A673 (cell line): ENCODE data around the gene MBTPS1. TPM values are rescaled to one million over a fixed set of nuclear protein-coding genes. Genes with fewer than 3 reads are reported as not detected.

Experiments used
- BruUV-seq: library from RNA; stranded (reverse); fragments of 400-500 nt; replicated peaks from 2 replicates; lab custom pipeline; 2021; lab: Mats Ljungman, UMichigan
- CTCF ChIA-PET: fragments of 300-600 bp; sonication (Branson Sonifier 250); formaldehyde crosslinking; loops from one replicate; lab custom pipeline; 2022; ENCODE audit warnings: antibody characterized with exemption; lab: Charles Lee
- POLR2A ChIA-PET: fragments of 300-600 bp; sonication (Branson Sonifier 250); formaldehyde crosslinking; loops from one replicate; lab custom pipeline; 2022; ENCODE audit warnings: antibody characterized with exemption; ENCODE audit not compliant: low non-redundant PET; lab: Charles Lee
- DNase-seq: peaks from one replicate; pipeline ENCODE4 v3.0.0-alpha.2; 2015; ENCODE audit warnings: low spot score
- H3K27ac ChIP-seq: fragments of 200-600 bp; sonication (generic); 2 replicates; pipeline ENCODE4 v1.5.1; 2016; ENCODE audit warnings: mixed run types, low read depth, mild to moderate bottlenecking, mixed read lengths, antibody characterized with exemption, low read length; ENCODE audit not compliant: poor library complexity, severe bottlenecking
- H3K27me3 ChIP-seq: fragments of 200-600 bp; sonication (generic); replicated peaks from 2 replicates; pipeline ENCODE4 v1.6.1; 2017; ENCODE audit warnings: mixed run types, low read depth, mild to moderate bottlenecking, mixed read lengths, antibody characterized with exemption, low read length; ENCODE audit not compliant: insufficient read depth, poor library complexity
- H3K36me3 ChIP-seq: fragments of 200-600 bp; sonication (generic); 2 replicates; pipeline ENCODE4 v1.6.1; 2016; ENCODE audit warnings: mixed run types, mild to moderate bottlenecking, mixed read lengths, antibody characterized with exemption, low read length; ENCODE audit not compliant: insufficient read depth, poor library complexity, severe bottlenecking
- H3K4me1 ChIP-seq: fragments of 200-600 bp; sonication (generic); 2 replicates; pipeline ENCODE4 v1.6.1; 2017; ENCODE audit warnings: mixed run types, mild to moderate bottlenecking, mixed read lengths, antibody characterized with exemption, low read length; ENCODE audit not compliant: insufficient read depth, poor library complexity, severe bottlenecking
- H3K4me3 ChIP-seq: fragments of 200-600 bp; sonication (generic); 2 replicates; pipeline ENCODE4 v1.5.1; 2016; ENCODE audit warnings: low read depth, mixed run types, mild to moderate bottlenecking, mixed read lengths, low read length; ENCODE audit not compliant: poor library complexity, severe bottlenecking
- H3K9me3 ChIP-seq: fragments of 200-600 bp; sonication (generic); 2 replicates; pipeline ENCODE4 v1.6.1; 2016; ENCODE audit warnings: mixed run types, low read depth, mild to moderate bottlenecking, mixed read lengths, antibody characterized with exemption, low read length; ENCODE audit not compliant: poor library complexity, severe bottlenecking
- CTCF ChIP-seq: fragments of 300-800, 200-600 bp; sonication (generic); conservative IDR thresholded peaks from 2 replicates; pipeline ENCODE4 v1.5.1; 2017; ENCODE audit warnings: low read depth, mild to moderate bottlenecking, antibody characterized with exemption, low read length, moderate library complexity, mixed read lengths
- EZH2 ChIP-seq: fragments of 200-600 bp; sonication (generic); IDR thresholded peaks from 2 replicates; pipeline ENCODE4 v1.6.1; 2017; ENCODE audit warnings: borderline replicate concordance, low read depth, mild to moderate bottlenecking, mixed read lengths, antibody characterized with exemption, low read length; ENCODE audit not compliant: poor library complexity, severe bottlenecking
- intact Hi-C: fragments of 100-400 bp; cut with micrococcal nuclease; formaldehyde crosslinking; loops from one replicate; pipeline ENCODE4 v1.10.0; 2022; ENCODE audit not compliant: unreplicated experiment
- total RNA-seq: library from RNA; stranded (reverse); gene quantifications from 2 replicates; pipeline ENCODE4 v1.2.3, GENCODE V29; 2021

The MBTPS1 gene
- total RNA-seq, 1 experiment from 2014 or later, result 82.0 TPM

GRCh38 chr16:84156342-84156784 is 39.6 kb upstream of the MBTPS1 start:
- POLR2A ChIA-PET, result interaction anchor here (0.6 kb wide), 1 partner anchor 8 kb away, joined by 4 read pairs; no protein-coding TSS in a partner anchor
- no TSS peak for BruUV-seq
- Histone ChIP-seq H3K27ac (no peak overlapping the region), H3K4me3 (no peak overlapping the region), H3K36me3 (no peaks in the 10 kb centered on the region), H3K9me3 (no peaks in the 10 kb centered on the region), H3K27me3 (peaks cover 21% of the 10 kb centered on the region), H3K4me1 (no peaks in the 10 kb centered on the region)
- CTCF ChIA-PET, result interaction anchor here (0.7 to 1.3 kb wide), 3 partner anchors 14 to 31 kb away, joined by 4 to 7 read pairs (median 5); partner anchors contain the start of gene TAF1C
- intact Hi-C loops, result no loop called here
- TF ChIP-seq CTCF (no peak), EZH2 (no peak)
- no peak for DNase-seq

- peaks cover 16% of the 10 kb centered on the region for H3K27me3 ChIP-seq
- TF ChIP-seq EZH2 (no peak), CTCF (no peak)
- POLR2A ChIA-PET, result interaction anchor here (0.6 kb wide), 1 partner anchor 9 kb away, joined by 4 read pairs; no protein-coding TSS in a partner anchor
- DNase-seq, result no peak
- BruUV-seq, result no TSS peak
- no peak overlapping the region for H3K27ac ChIP-seq
- intact Hi-C loops, result no loop called here
- no peak overlapping the region for H3K4me3 ChIP-seq
- H3K4me1 ChIP-seq, result no peaks in the 10 kb centered on the region
- no peaks in the 10 kb centered on the region for H3K9me3 ChIP-seq
- CTCF ChIA-PET, result no interaction called here
- no peaks in the 10 kb centered on the region for H3K36me3 ChIP-seq
These were observed 39.0 kb upstream of the MBTPS1 start for GRCh38 chr16:84155771-84156170.

- Histone ChIP-seq H3K27me3 (peaks cover 13% of the 10 kb centered on the region), H3K36me3 (no peaks in the 10 kb centered on the region), H3K27ac (no peak overlapping the region), H3K9me3 (no peaks in the 10 kb centered on the region), H3K4me1 (no peaks in the 10 kb centered on the region), H3K4me3 (no peak overlapping the region)
- intact Hi-C loops, result no loop called here
- POLR2A ChIA-PET, result no interaction called here
- no peak for DNase-seq
- CTCF ChIA-PET, result no interaction called here
- BruUV-seq, result no TSS peak
- TF ChIP-seq CTCF (no peak), EZH2 (no peak)
These were observed 38.5 kb upstream of the MBTPS1 start for GRCh38 chr16:84155226-84155625.
